GM19395 (cell line): ENCODE results near the gene MYORG.
A peak's percentile ranks its signal among the peaks of the same experiment; 100 is the strongest.

Experiments
- ATAC-seq: cut with Tn5 transposase; IDR thresholded peaks from one replicate; pipeline ENCODE4 v1.9.1; 2021; ENCODE audit warnings: mild to moderate bottlenecking, moderate library complexity; ENCODE audit not compliant: unreplicated experiment

Gene MYORG

GRCh38 chr9:34334916-34335315 lies 41.8 kb downstream of the MYORG start:
- ATAC-seq, result no peak

DNA sequence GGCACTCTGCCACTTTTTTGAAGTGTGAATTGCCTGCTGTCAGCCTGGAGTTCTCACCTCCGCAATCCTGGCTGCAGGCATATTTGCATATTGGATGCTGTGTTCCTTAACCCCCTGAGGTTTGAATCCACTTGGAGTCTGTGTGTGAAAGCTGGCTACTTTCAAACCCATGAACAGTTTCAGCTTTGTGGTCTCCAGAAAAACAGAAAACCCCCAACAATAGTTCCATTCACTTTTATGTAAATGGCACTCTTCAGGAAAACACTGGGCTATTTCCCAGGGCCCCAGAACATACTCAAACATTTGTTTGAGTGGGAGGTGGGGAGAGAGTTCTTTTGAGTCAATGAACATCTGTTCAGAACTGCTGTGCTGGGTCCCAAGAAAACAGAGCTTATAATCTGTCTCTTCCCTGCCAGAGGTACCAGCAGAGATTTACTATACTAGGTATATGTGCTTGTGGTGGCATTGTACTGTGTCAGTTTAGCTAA lies 42.3 kb downstream of the MYORG start:
- no peak for ATAC-seq

GRCh38 chr9:34333836-34334235 lies 42.9 kb downstream of the MYORG start:
- ATAC-seq, result no peak

GRCh38 chr9:34332076-34332964 lies 44.4 kb downstream of the MYORG start:
- no peak for ATAC-seq

DNA sequence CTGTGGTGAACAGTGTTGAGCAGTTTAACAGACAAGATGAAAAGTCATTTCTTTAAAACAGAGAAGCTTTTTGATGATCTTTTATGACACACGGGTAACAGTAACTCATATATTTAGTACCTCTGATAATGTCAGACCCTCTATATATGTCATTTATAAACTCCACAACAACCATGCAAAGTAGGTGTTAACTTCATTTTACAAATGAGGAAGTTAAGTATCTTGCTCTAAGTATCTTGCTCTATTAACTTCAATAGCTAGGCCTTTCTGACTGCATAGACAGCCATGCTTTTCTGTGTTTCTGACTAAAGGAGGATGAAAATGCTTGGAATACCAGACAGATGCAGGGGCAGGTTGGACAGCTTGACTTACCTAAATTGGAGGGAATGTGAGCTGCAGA lies 45.5 kb downstream of the MYORG start:
- ATAC-seq, result no peak

DNA sequence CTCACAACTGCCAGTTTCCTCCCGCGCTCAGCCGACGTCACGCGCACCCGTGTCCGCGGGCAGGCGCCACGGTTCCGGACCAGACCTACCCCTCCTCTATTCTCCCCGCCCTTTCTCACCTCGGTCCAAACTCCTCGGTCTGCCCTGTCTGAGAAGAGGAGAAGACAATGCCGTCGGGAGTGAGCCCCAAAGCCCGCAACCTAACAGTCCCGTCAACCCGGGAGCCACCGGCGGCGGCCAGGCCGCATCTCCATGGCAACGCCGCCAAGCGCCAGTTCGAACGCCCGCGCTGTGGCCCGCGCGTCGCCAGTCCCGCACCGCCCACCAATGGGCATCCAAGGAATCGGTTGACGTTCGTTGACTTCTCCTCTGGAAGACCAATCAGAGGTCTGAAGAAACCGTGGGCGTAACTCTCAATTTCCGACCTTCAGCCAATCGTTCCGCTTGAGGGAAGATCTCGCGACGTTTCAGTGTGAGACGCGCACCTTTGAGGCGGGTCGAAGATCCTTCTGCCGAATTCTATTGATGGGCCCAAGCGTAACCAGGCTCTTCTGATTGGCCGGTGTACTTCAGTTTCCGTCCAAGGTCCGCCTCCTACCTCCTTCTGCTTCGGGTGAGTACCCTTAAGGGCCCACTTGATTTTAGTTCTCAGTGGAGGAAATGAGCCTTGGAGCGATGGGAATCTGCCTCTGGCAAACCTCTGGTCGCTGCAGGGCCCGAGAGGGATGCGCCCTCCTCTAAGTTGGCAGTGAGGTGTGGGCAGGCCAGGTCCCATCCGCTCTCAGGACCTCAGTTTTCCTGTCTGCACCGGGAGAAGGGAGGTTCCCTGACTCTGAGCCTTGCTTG lies 47.5 kb downstream of the MYORG start, which contains the start of the genes KIF24 and NUDT2:
KIF24 (minus strand) TSS at position 282 of the 846 bp plus-strand sequence. CDS start 17,922 bp downstream, outside the sequence.
NUDT2 (plus strand) TSS at position 583 of the 846 bp plus-strand sequence. CDS start 9,471 bp downstream, outside the sequence.
- peak; percentile 94 for ATAC-seq

- ATAC-seq, result peak; percentile 12
Observed at GRCh38 chr9:34328500-34328986, 48.2 kb downstream of the MYORG start.

DNA sequence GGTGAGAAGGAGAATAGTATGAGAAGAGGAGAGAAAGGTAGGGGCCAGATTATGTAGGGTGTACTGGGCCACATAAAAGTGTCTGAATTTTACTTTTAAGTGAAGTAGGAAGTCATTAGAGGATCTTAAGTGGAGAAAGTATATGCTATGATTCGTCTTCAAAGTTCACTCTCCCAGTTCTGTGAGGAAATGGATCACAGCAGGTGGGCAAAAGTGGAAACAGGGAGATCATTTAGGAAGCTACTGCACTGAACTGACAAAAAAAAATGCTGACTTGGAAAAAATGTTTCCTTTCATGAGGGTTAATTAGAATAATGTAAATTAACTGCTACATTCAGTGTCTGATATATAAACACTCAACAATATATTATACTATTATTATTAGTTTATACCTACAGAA lies 50.0 kb downstream of the MYORG start:
- no peak for ATAC-seq

DNA sequence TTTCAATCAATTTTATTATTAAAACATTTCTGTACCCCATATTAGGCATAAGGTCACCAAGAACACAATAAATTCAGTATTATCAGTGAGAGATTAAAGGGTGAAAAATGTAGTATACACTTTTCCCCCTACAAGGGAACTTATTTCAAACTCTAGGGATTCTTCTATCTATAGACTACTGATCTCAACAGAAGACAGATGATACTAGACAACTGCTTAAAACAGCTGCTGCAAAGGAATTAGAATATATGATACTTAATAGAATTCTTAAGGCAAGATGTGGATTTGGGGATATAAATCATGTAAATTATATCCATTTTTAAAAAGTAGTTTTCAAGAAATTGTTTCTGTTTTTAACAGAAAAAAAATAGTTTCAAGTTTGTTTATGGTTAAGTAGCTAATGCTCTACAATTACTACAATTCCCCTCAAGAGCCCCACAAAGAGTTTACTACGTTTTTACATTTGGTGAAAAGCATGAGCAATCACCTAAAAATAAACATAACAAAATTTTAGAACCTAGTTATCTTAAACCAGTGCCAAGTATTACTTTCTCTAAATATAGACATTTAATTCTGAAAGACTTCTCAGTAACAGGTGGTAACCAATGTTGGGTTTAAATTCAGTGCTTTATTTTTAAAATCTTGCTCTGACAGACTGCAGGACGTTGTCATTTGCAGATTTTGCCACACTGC lies 53.7 kb downstream of the MYORG start:
- no peak for ATAC-seq

DNA sequence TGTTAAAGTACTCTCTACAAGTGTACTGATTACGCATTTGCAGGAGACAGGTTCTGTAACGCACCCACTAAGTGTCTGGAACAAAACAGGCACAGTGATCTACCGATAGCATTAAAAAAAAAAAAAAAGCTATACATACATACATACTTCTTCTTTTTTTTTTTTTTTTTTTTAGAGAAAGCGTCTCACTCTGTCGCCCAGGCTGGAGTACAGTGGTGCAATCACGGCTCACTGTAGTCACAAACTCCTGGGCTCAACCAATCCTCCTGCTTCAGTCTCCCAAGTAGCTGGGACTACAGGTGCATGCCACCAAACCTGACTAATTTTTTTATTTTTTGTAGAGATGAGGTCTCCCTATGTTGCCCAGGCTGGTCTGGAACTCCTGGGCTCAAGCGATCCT lies 55.2 kb downstream of the MYORG start:
- no peak for ATAC-seq

GRCh38 chr9:34318163-34318790 lies 58.4 kb downstream of the MYORG start:
- ATAC-seq, result no peak

DNA sequence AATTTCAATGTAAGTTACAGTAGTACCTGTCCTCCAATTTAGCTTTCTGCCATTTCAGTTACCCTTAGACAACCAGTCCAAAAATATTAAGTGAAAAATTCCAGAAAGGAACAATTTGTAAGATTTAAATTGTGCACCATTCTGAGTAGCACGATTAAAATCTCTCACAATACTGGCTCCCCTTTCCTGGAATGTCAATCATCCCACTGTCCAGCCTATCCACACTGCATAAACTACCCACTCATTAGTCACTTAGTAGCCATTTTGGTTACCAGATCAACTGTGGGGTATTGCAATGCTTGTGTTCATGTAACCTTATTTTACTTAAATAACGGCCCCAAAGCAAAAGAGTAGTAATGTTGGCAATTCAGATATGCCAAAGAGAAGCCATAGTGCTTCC lies 59.3 kb downstream of the MYORG start:
- ATAC-seq, result no peak
